Measurements from ENCODE around the gene NEU1.

NEU1 gene

GRCh38 chr6:31881136-31881859, 18.7 kb upstream of the NEU1 start:
- TF ChIP-seq CTCF (IDR thresholded peaks at IDR 0.05; ENCODE audit: low read depth, low read length) = no peak
- no peak for DNase-seq (ENCODE audit: extremely low read depth, low read depth)

GRCh38 chr6:31880616-31881015, 18.0 kb upstream of the NEU1 start:
- no peak for TF ChIP-seq CTCF (IDR thresholded peaks at IDR 0.05; ENCODE audit: low read depth, low read length)
- DNase-seq (ENCODE audit: extremely low read depth, low read depth) = no peak

GRCh38 chr6:31879901-31880300, 17.3 kb upstream of the NEU1 start:
- DNase-seq (ENCODE audit: extremely low read depth, low read depth) = no peak
- TF ChIP-seq CTCF (IDR thresholded peaks at IDR 0.05; ENCODE audit: low read depth, low read length) = no peak

- no peak for TF ChIP-seq CTCF (IDR thresholded peaks at IDR 0.05; ENCODE audit: low read depth, low read length)
These were observed 16.5 kb upstream of the NEU1 start for GRCh38 chr6:31879143-31879542.

GRCh38 chr6:31878726-31879125, 16.1 kb upstream of the NEU1 start, which contains the start of gene SLC44A4:
Gene SLC44A4, minus strand, starts transcription at chr6:31878997. Its CDS starts 17 bp downstream, at chr6:31878980.
- no peak for DNase-seq (ENCODE audit: extremely low read depth, low read depth)
- TF ChIP-seq CTCF (IDR thresholded peaks at IDR 0.05; ENCODE audit: low read depth, low read length) = no peak

More at GRCh38 chr6:31879143-31879542, 16.5 kb upstream of the NEU1 start:
- DNase-seq (ENCODE audit: extremely low read depth, low read depth) = no peak

- TF ChIP-seq CTCF (IDR thresholded peaks at IDR 0.05; ENCODE audit: low read depth, low read length) = no peak
These were observed 15.6 kb upstream of the NEU1 start for GRCh38 chr6:31878222-31878621.

GRCh38 chr6:31877651-31878161, 15.1 kb upstream of the NEU1 start:
- no peak for DNase-seq (ENCODE audit: extremely low read depth, low read depth)
- no peak for TF ChIP-seq CTCF (IDR thresholded peaks at IDR 0.05; ENCODE audit: low read depth, low read length)

More at GRCh38 chr6:31878222-31878621, 15.6 kb upstream of the NEU1 start:
- DNase-seq (ENCODE audit: extremely low read depth, low read depth) = no peak

Measured in AG09319 (cell line).